Vagina (tissue), 2 donors: ENCODE measurements around the gene RPL15.

Experiments
- POLR2A ChIP-seq, 2 donors: fragments of 450-650 bp; IDR thresholded peaks; one replicate each; pipeline ENCODE4 v1.6.1; 2017; ENCODE audit warnings: antibody characterized with exemption in 2 of 2, mild to moderate bottlenecking in 2 of 2, moderate library complexity in 2 of 2
- TF ChIP-seq, protein P1 (sequence below), 3 experiments: fragments of 450-650 bp in 2 of 3; fragments of 200-600 bp in 1 of 3; sonication (generic) in 1 of 3; IDR thresholded peaks; one replicate each; pipeline ENCODE4 v1.5.1; 2017 to 2019; ENCODE audit warnings: antibody characterized with exemption in 3 of 3, mild to moderate bottlenecking in 2 of 3, moderate library complexity in 2 of 3

DNA sequence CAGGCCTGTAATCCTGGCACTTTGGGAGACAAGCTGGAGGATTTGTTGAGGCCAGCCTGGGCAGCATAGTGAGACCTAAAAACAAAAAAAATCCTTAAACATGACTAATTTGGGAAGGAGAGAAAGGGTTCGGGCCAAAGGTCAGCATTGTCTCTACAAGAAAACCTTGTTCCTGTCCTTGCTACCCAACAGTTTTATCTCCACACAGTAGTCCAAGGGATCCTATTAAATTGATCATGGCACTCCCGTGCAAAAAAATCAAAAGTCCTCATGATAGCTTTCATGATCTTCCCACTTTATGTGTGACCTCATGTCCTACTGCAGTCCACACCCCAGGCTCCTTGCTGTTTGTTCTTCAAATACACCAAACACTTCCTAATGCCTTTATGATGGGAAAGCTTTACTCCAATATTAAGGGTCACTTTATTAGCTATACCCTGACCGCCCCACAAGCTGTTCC is 4.2 kb downstream of the RPL15 start:
- TF ChIP-seq, protein P1, sequence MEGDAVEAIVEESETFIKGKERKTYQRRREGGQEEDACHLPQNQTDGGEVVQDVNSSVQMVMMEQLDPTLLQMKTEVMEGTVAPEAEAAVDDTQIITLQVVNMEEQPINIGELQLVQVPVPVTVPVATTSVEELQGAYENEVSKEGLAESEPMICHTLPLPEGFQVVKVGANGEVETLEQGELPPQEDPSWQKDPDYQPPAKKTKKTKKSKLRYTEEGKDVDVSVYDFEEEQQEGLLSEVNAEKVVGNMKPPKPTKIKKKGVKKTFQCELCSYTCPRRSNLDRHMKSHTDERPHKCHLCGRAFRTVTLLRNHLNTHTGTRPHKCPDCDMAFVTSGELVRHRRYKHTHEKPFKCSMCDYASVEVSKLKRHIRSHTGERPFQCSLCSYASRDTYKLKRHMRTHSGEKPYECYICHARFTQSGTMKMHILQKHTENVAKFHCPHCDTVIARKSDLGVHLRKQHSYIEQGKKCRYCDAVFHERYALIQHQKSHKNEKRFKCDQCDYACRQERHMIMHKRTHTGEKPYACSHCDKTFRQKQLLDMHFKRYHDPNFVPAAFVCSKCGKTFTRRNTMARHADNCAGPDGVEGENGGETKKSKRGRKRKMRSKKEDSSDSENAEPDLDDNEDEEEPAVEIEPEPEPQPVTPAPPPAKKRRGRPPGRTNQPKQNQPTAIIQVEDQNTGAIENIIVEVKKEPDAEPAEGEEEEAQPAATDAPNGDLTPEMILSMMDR (IDR thresholded peaks at IDR 0.05): no peak
- TF ChIP-seq POLR2A (IDR thresholded peaks at IDR 0.05): no peak
